Stimulated activated CD8-positive, alpha-beta memory T cell treated with anti-CD3 and anti-CD28 coated beads, Interleukin-4, amount 100 ng/mL, for 4 hours (primary cell): Measurements from ENCODE around the gene ZNF746.
A peak's percentile ranks its signal among the peaks of the same experiment; 100 is the strongest.
"Not testable (repeated sequence)": the region's sequence is repeated elsewhere in the genome, so short reads cannot be mapped to it uniquely, and the experiment has no call there.

Experiments used
- DNase-seq, 2 donors: peaks; one replicate each; pipeline ENCODE4 v3.0.0-alpha.2; 2020; ENCODE audit warnings: low read depth in 2 of 2, low spot score in 1 of 2

ZNF746 gene

GRCh38 chr7:149497467-149498261 is at the start of gene ZNF746:
ZNF746 (minus strand) TSS chr7:149497809; CDS start chr7:149497536, 273 bp downstream.
- DNase-seq: peak; percentile 41 to 64

DNA sequence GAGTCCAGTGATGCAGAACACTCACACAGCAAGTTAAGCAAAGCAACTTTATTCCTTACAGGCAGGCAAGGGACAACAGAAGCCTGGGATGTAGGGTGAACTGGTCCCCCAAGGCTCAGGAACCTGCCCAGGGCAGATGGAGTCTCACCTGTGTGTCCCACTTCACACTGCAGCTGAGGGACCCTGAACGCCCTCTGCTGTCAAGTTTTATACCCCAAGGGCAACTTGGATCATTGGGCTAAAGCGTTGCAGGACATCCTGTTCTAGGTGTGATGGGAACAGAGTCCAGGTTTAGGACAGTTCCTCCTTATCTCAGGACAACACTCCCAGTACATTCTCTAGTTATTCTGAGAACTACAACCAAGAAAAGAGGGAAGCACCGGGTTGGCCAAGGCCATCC is 49.5 kb upstream of the ZNF746 start:
- no peak for DNase-seq

DNA sequence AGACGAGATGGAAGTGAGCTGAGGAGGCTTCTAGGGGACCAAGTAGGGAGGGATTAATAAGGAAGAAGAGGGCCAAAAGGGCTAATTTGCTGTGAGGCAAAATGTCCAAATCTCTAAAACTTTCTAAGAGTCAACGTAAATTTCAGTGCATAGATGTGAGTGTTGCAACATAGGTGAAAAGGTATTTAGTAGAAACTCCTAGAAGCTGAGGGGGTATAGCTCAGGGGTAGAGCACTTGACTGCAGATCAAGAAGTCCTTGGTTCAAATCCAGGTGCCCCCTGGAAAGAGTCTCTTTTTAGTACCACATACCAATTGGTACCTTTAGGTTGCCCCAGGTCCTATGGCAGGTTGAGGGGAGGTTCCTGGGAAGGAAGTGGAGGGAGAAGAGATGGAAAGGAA is 48.7 kb upstream of the ZNF746 start:
- DNase-seq: no peak

DNA sequence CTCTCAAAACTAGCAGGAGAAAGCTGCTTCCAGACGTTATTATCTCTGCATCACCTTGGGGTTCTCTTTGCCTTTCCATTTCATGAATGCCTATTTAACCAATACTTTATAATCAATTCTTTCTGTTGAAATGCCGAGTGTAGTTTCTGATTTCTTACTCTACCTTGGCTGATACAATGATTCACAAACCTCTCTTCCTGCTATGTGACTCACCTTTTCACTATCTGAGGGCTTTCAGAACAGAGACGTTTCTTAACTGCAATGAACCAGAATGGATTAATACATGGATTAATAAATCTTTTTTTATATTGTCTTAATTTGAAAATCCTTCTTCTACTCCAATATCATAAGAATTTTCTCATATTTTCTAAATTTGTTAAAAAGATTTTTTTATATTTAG is 46.4 kb upstream of the ZNF746 start:
- no peak for DNase-seq

DNA sequence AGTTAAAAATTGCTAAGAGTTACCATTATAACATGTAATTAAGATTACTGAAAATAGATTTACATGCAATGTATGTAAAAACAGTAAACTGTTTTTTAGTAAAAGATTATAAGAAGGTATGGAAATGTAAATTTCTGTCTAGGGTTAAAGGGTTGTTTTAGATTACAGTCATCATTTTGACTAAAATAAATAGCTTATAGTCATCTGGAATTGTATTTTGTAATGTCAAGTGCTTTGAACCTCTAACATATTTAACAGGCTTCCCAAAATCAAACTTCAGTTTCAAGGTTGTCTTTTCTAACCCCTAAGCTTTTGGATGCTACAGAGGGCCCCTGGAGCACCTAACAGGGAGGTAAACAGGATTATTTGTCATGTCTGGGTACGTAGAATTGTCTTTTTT is 35.0 kb upstream of the ZNF746 start:
- no peak for DNase-seq

- DNase-seq: no peak
These were observed 31.6 kb upstream of the ZNF746 start for GRCh38 chr7:149529136-149529718.

- DNase-seq: no peak
These were observed 29.8 kb upstream of the ZNF746 start for GRCh38 chr7:149527414-149527813.

DNA sequence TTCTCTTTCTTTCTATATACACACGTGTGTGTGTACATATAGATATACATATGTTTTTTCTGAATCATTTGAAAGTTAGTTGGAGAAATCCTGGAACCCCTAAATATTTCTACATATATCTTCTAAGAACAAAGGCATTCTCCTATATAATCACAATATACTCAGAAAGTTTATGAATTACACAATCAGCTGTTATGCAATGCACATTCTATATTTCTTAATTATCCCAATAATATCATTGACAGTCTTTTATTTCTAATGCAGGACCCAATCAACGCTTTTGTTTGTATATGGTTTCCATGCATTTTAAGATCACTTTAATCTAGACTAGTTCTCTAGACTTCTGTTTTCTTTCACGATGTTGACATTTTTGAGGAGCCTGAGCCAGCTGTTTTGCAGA is 27.7 kb upstream of the ZNF746 start:
- no peak for DNase-seq

GRCh38 chr7:149524394-149524793 is 26.8 kb upstream of the ZNF746 start:
- DNase-seq: no peak

- no peak for DNase-seq
These were observed 12.6 kb upstream of the ZNF746 start for GRCh38 chr7:149510248-149510647.

- no peak for DNase-seq
These were observed 12.2 kb upstream of the ZNF746 start for GRCh38 chr7:149509774-149510173.

GRCh38 chr7:149505551-149505950 is 7.9 kb upstream of the ZNF746 start:
- no peak for DNase-seq

GRCh38 chr7:149501651-149502050 is 4.0 kb upstream of the ZNF746 start:
- no peak for DNase-seq

DNA sequence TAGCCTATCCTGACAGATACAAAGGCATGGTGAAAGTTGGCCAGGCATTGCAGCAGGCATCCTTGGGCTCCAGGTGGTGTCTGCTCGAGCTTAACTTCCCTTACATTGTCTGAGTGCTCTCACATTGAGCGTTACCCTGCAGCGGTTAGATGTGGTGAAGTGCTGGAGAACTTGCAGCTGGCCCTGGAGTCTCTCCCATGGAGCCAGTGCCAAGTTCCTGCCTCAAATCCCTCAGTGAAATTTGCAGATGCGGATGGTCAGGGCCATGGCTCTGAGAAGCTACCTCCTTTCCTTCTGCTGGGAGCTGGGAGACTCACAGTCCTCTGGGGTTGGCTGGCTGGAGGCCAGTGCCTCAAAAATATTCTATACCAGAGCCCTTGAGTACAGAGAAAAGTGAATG is 3.3 kb upstream of the ZNF746 start:
- DNase-seq: no peak

- no peak for DNase-seq
These were observed 2.6 kb upstream of the ZNF746 start for GRCh38 chr7:149500201-149500600.

DNA sequence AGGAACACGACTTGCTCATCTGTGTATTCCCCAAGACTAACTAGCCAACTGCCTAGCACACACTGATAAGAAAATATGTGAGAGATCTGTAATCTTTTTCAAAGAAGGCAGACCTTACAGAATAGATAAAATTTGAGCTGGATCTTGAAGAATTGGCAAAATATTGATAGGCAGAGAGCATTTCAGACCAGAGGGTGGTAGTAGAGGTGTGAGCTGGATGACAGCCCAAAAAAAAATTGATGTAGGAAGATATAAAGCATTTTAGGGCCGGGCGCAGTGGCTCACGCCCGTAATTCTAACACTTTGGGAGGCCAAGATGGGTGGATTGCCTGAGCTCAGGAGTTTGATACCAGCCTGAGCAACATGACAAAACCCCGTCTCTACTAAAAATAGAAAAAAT is 1.2 kb upstream of the ZNF746 start:
- DNase-seq: no peak

DNA sequence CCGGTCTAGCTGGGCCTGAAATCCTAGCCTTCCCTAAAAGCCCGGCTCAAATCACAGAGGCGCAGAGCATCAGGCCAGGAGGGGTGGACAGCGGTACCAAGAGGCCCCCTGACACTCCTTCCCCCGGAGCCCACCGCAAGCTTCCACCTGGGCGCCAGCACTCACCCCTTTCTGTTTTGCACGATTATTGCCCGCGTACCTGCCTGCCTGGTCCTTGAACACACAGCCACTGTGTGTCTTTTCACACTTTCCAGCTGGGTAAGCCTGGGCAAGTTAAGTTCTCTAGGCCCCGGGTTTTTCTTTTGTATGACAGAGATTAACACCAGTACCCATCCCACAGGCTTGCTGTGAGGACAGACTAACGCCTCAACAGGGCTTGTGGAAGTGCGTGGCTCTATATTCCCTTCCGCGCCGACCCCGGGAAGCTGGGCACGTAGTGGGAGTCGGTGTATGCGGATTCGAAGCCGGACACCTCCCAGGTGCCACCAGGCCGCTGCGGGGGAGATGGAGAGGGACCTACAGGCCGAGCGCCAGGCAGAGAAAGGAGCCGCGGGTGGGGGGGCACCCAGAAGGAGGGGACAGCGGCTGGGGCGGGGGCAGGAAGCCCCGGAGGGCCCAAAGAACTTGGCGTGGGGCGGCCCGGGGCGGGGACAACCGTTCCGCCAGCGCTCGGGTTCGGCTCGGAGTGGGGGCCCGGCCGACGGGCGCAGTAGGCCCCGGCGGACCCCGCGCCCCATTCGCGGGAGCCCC is 792 bp downstream of the ZNF746 start:
- DNase-seq: peak in 1 of 2 donors; percentile 53

- DNase-seq: no peak
These were observed 1.6 kb downstream of the ZNF746 start for GRCh38 chr7:149495785-149496641.

GRCh38 chr7:149494738-149495368 is 2.8 kb downstream of the ZNF746 start:
- DNase-seq: no peak

- DNase-seq: not testable (repeated sequence)
These were observed 3.6 kb downstream of the ZNF746 start for GRCh38 chr7:149493975-149494374.

- DNase-seq: no peak
These were observed 4.2 kb downstream of the ZNF746 start for GRCh38 chr7:149493366-149493765.
